ENCODE measurements around the gene SLC1A3. TPM values are rescaled to one million over a fixed set of nuclear protein-coding genes. Genes with fewer than 3 reads are reported as not detected.

SLC1A3 gene
- total RNA-seq, 2 experiments from 2014 or later, result 0.29 TPM; not detected in 1

DNA sequence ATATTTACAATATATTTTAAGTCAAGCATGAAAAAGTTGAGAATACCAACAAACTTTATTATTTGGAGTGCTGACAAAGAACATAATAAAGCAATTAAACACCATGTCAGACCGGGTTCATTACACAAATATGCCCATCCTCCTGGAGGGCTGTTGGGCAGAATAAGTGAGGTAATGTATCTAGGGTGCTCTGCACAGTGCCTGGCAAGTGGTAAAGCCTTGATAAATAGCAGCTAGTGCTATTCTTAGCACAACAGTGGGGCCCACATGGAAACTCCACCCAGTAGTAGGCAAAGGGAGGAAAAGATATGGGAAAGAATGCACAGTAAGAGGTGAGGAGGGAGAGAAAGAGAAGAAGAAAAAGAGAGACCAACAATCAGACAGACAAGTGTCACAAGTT lies 97.7 kb downstream of the SLC1A3 start:
- CTCF ChIA-PET, result interaction anchor here (1.5 kb wide), 1 partner anchor 14 kb away, joined by 3 read pairs; no protein-coding TSS in a partner anchor
- H3K27ac Mint-ChIP-seq, result no peak overlapping the region
- no peak overlapping the region for H3K4me3 Mint-ChIP-seq
- intact Hi-C loops (cut with micrococcal nuclease), result no loop called here
- no peaks in the 10 kb centered on the region for H3K4me1 Mint-ChIP-seq (ENCODE audit: low read depth)
- peaks cover 13% of the 10 kb centered on the region for H3K27me3 Mint-ChIP-seq
- H3K36me3 Mint-ChIP-seq, result no peaks in the 10 kb centered on the region
- POLR2A ChIA-PET, result no interaction called here
- peaks cover 3% of the 10 kb centered on the region for H3K9me3 Mint-ChIP-seq
- DNase-seq, result no peak

DNA sequence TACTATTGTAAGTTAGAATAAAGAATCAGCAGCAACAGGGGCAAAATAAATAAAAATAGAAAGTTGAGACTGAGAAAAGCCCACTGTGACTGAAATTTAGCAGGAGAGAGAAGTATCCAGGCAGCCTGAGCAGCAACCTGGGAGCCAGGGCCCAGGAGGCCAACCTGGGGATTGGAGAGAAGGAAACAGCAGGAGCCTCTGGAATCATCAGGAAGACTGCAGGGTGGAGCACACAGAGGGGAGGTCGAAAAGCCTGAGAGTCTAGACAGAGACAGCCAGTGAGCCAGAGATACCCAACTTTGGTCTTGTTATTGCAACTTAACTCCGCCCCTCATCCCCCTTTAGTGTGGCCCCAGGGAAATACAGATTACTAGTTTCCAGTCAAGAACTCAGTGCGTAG lies 98.6 kb downstream of the SLC1A3 start:
- H3K4me1 Mint-ChIP-seq (ENCODE audit: low read depth), result no peaks in the 10 kb centered on the region
- no peaks in the 10 kb centered on the region for H3K36me3 Mint-ChIP-seq
- peaks cover 3% of the 10 kb centered on the region for H3K9me3 Mint-ChIP-seq
- no peak for DNase-seq
- no peak overlapping the region for H3K27ac Mint-ChIP-seq
- H3K27me3 Mint-ChIP-seq, result peaks cover 11% of the 10 kb centered on the region
- no peak overlapping the region for H3K4me3 Mint-ChIP-seq
- ChIA-PET CTCF (interaction anchor here (1.5 kb wide), 1 partner anchor 15 kb away, joined by 3 read pairs; no protein-coding TSS in a partner anchor), POLR2A (interaction anchor here (0.6 kb wide), 1 partner anchor 15 kb away, joined by 4 read pairs; no protein-coding TSS in a partner anchor)
- intact Hi-C loops (cut with micrococcal nuclease), result no loop called here

- peaks cover 3% of the 10 kb centered on the region for H3K9me3 Mint-ChIP-seq
- ChIA-PET POLR2A (no interaction called here), CTCF (interaction anchor here (2.0 kb wide), 1 partner anchor 11 kb away, joined by 15 read pairs; no protein-coding TSS in a partner anchor)
- H3K4me3 Mint-ChIP-seq, result no peak overlapping the region
- no peak overlapping the region for H3K27ac Mint-ChIP-seq
- no peaks in the 10 kb centered on the region for H3K4me1 Mint-ChIP-seq (ENCODE audit: low read depth)
- H3K27me3 Mint-ChIP-seq, result peaks cover 6% of the 10 kb centered on the region
- intact Hi-C loops (cut with micrococcal nuclease), result no loop called here
- H3K36me3 Mint-ChIP-seq, result no peaks in the 10 kb centered on the region
- DNase-seq, result no peak
These were observed 100.3 kb downstream of the SLC1A3 start for GRCh38 chr5:36706662-36707061.

DNA sequence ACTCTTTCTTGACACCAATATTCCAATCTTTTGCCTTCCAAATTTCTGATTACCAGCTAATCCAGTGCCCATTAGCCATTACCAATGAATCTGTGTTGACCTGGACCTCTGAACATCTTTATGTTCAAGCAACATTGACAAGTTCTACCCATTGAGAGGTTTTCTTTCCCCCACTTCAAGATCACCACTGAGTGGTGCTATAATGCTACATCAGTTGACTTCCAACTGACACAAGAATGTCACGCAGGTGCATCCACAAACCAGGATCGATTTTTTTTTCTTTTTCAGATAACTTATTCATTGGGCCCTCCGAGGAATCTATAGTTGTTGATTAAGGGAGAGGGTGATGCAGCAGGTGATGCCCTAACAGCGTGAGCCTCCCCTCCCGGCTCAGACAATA lies 102.6 kb downstream of the SLC1A3 start:
- no peaks in the 10 kb centered on the region for H3K36me3 Mint-ChIP-seq
- H3K4me3 Mint-ChIP-seq, result no peak overlapping the region
- intact Hi-C loops (cut with micrococcal nuclease), result no loop called here
- no peak for DNase-seq
- CTCF ChIA-PET, result no interaction called here
- H3K27ac Mint-ChIP-seq, result no peak overlapping the region
- peaks cover 3% of the 10 kb centered on the region for H3K9me3 Mint-ChIP-seq
- no peaks in the 10 kb centered on the region for H3K4me1 Mint-ChIP-seq (ENCODE audit: low read depth)
- POLR2A ChIA-PET, result interaction anchor here (0.7 kb wide), 1 partner anchor 1647 kb away, joined by 4 read pairs; no protein-coding TSS in a partner anchor
- H3K27me3 Mint-ChIP-seq, result no peaks in the 10 kb centered on the region

- no peak for DNase-seq
- peaks cover 3% of the 10 kb centered on the region for H3K9me3 Mint-ChIP-seq
- no peaks in the 10 kb centered on the region for H3K27me3 Mint-ChIP-seq
- H3K4me1 Mint-ChIP-seq (ENCODE audit: low read depth), result no peaks in the 10 kb centered on the region
- no peak overlapping the region for H3K4me3 Mint-ChIP-seq
- ChIA-PET CTCF (interaction anchor here (0.7 kb wide), 1 partner anchor 301 kb away, joined by 6 read pairs; no protein-coding TSS in a partner anchor), POLR2A (no interaction called here)
- no peak overlapping the region for H3K27ac Mint-ChIP-seq
- intact Hi-C loops (cut with micrococcal nuclease), result no loop called here
- H3K36me3 Mint-ChIP-seq, result no peaks in the 10 kb centered on the region
These were observed 103.6 kb downstream of the SLC1A3 start for GRCh38 chr5:36710039-36710438.

- ChIA-PET POLR2A (no interaction called here), CTCF (interaction anchor here (0.6 to 1.1 kb wide), 4 partner anchors 17 to 253 kb away, joined by 3 to 5 read pairs (median 4); no protein-coding TSS in a partner anchor)
- H3K27ac Mint-ChIP-seq, result no peak overlapping the region
- H3K4me3 Mint-ChIP-seq, result no peak overlapping the region
- DNase-seq, result no peak
- H3K9me3 Mint-ChIP-seq, result peaks cover 2% of the 10 kb centered on the region
- H3K27me3 Mint-ChIP-seq, result no peaks in the 10 kb centered on the region
- no peaks in the 10 kb centered on the region for H3K4me1 Mint-ChIP-seq (ENCODE audit: low read depth)
- intact Hi-C loops (cut with micrococcal nuclease), result no loop called here
- no peaks in the 10 kb centered on the region for H3K36me3 Mint-ChIP-seq
These were observed 106.3 kb downstream of the SLC1A3 start for GRCh38 chr5:36712706-36713105.

- ChIA-PET POLR2A (no interaction called here), CTCF (interaction anchor here (0.9 kb wide), 1 partner anchor 23 kb away, joined by 4 read pairs; no protein-coding TSS in a partner anchor)
- no peak for DNase-seq
- H3K27ac Mint-ChIP-seq, result no peak overlapping the region
- H3K4me3 Mint-ChIP-seq, result no peak overlapping the region
- H3K9me3 Mint-ChIP-seq, result no peaks in the 10 kb centered on the region
- intact Hi-C loops (cut with micrococcal nuclease), result no loop called here
- no peaks in the 10 kb centered on the region for H3K27me3 Mint-ChIP-seq
- H3K36me3 Mint-ChIP-seq, result no peaks in the 10 kb centered on the region
- no peaks in the 10 kb centered on the region for H3K4me1 Mint-ChIP-seq (ENCODE audit: low read depth)
These were observed 107.1 kb downstream of the SLC1A3 start for GRCh38 chr5:36713541-36713940.

- H3K4me1 Mint-ChIP-seq (ENCODE audit: low read depth), result peaks cover 3% of the 10 kb centered on the region
- ChIA-PET POLR2A (no interaction called here), CTCF (no interaction called here)
- no peak overlapping the region for H3K27ac Mint-ChIP-seq
- H3K9me3 Mint-ChIP-seq, result no peaks in the 10 kb centered on the region
- intact Hi-C loops (cut with micrococcal nuclease), result no loop called here
- H3K4me3 Mint-ChIP-seq, result no peak overlapping the region
- no peaks in the 10 kb centered on the region for H3K36me3 Mint-ChIP-seq
- DNase-seq, result no peak
- H3K27me3 Mint-ChIP-seq, result no peaks in the 10 kb centered on the region
These were observed 110.8 kb downstream of the SLC1A3 start for GRCh38 chr5:36717131-36717695.

GRCh38 chr5:36719282-36719681 lies 112.9 kb downstream of the SLC1A3 start:
- H3K9me3 Mint-ChIP-seq, result no peaks in the 10 kb centered on the region
- no peaks in the 10 kb centered on the region for H3K27me3 Mint-ChIP-seq
- no peak overlapping the region for H3K27ac Mint-ChIP-seq
- ChIA-PET CTCF (interaction anchor here (0.9 to 2.4 kb wide), 3 partner anchors 10 to 29 kb away, joined by 3 to 8 read pairs (median 4); no protein-coding TSS in a partner anchor), POLR2A (no interaction called here)
- DNase-seq, result no peak
- H3K36me3 Mint-ChIP-seq, result no peaks in the 10 kb centered on the region
- no peak overlapping the region for H3K4me3 Mint-ChIP-seq
- intact Hi-C loops (cut with micrococcal nuclease), result no loop called here
- peaks cover 14% of the 10 kb centered on the region for H3K4me1 Mint-ChIP-seq (ENCODE audit: low read depth)

DNA sequence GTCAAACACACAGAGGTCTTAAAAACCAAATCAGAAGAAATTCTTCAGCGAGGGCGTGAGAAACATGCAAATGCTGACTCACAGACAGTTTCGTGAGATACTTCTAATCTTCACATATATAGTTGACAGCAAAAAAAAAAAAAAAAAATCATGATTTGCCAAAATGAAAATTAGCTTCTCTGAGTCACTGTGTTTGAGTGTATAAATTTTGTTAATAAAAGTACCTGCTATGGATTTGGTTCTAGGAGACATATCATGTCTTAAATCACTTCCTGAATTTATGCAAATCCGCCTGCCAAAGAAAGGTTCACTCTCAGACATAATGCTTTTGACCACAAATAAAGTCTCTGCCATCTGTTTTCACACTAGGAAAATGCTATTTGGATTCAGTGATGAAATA lies 114.3 kb downstream of the SLC1A3 start:
- H3K4me1 Mint-ChIP-seq (ENCODE audit: low read depth), result peaks cover 16% of the 10 kb centered on the region
- no peaks in the 10 kb centered on the region for H3K9me3 Mint-ChIP-seq
- ChIA-PET CTCF (interaction anchor here (1.0 to 2.4 kb wide), 3 partner anchors 9 to 154 kb away, joined by 5 to 8 read pairs (median 5); no protein-coding TSS in a partner anchor), POLR2A (interaction anchor here (0.6 kb wide), 1 partner anchor 15 kb away, joined by 4 read pairs; no protein-coding TSS in a partner anchor)
- H3K27ac Mint-ChIP-seq, result no peak overlapping the region
- no peaks in the 10 kb centered on the region for H3K36me3 Mint-ChIP-seq
- intact Hi-C loops (cut with micrococcal nuclease), result no loop called here
- H3K27me3 Mint-ChIP-seq, result no peaks in the 10 kb centered on the region
- H3K4me3 Mint-ChIP-seq, result no peak overlapping the region
- no peak for DNase-seq

- no peak for DNase-seq
- POLR2A ChIA-PET, result no interaction called here
- no peaks in the 10 kb centered on the region for H3K36me3 Mint-ChIP-seq
- intact Hi-C loops (cut with micrococcal nuclease), result no loop called here
- H3K4me1 Mint-ChIP-seq (ENCODE audit: low read depth), result peaks cover 16% of the 10 kb centered on the region
- CTCF ChIA-PET, result interaction anchor here (1.1 to 1.8 kb wide), 2 partner anchors 8 to 31 kb away, joined by 4 to 5 read pairs; no protein-coding TSS in a partner anchor
- H3K9me3 Mint-ChIP-seq, result no peaks in the 10 kb centered on the region
- H3K27ac Mint-ChIP-seq, result no peak overlapping the region
- no peaks in the 10 kb centered on the region for H3K27me3 Mint-ChIP-seq
- no peak overlapping the region for H3K4me3 Mint-ChIP-seq
These were observed 115.3 kb downstream of the SLC1A3 start for GRCh38 chr5:36721664-36722235.

DNA sequence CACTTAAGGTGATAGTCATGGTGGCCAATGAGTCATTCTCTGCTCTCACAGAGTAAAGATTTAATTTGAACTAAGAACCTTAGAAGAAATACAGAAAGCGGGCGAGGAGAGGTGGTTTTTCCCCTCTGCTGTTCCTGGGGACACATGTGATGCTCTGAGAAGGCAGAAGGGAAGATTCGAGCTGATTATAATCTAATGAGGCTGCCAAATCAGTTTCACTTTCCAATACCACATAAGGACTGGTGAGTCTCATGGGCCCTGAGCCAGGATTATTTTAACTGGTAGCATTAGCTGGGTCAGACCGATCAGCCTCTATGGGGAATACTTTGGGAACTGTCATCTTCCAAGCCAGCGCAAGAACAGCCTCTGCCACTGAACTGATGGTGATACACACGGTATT lies 116.5 kb downstream of the SLC1A3 start:
- Mint-ChIP-seq H3K4me3 (no peak overlapping the region), H3K27me3 (no peaks in the 10 kb centered on the region), H3K9me3 (no peaks in the 10 kb centered on the region), H3K27ac (no peak overlapping the region), H3K36me3 (no peaks in the 10 kb centered on the region), H3K4me1 (ENCODE audit: low read depth) (peaks cover 16% of the 10 kb centered on the region)
- intact Hi-C loops (cut with micrococcal nuclease), result no loop called here
- DNase-seq, result no peak
- CTCF ChIA-PET, result interaction anchor here (0.9 to 1.1 kb wide), 2 partner anchors 21 to 33 kb away, joined by 3 to 4 read pairs; no protein-coding TSS in a partner anchor
- POLR2A ChIA-PET, result no interaction called here
